Endothelial cell of umbilical vein (primary cell): ENCODE measurements around the gene APOL2.
"Not testable (repeated sequence)": the region's sequence is repeated elsewhere in the genome, so short reads cannot be mapped to it uniquely, and the experiment has no call there.

Source experiments
- CTCF ChIP-seq, 2 donors: IDR thresholded peaks; 1 replicate in 1 of 2; 2 replicates in 1 of 2; pipeline ENCODE4 v1.5.1; 2011; ENCODE audit warnings: low read length in 2 of 2, mild to moderate bottlenecking in 2 of 2, moderate library complexity in 2 of 2, control low read depth in 1 of 2, inconsistent platforms in 1 of 2, low read depth in 1 of 2; ENCODE audit not compliant: insufficient read depth in 1 of 2; ENCODE audit errors: extremely low read depth in 1 of 2
- GATA2 ChIP-seq: IDR thresholded peaks from 2 replicates; pipeline ENCODE4 v1.7.0; 2011; ENCODE audit warnings: low read depth, mild to moderate bottlenecking, moderate library complexity, mixed read lengths, low read length; ENCODE audit not compliant: insufficient read length, insufficient read depth
- MAX ChIP-seq: IDR thresholded peaks from 2 replicates; pipeline ENCODE4 v1.6.1; 2011; ENCODE audit not compliant: insufficient read depth, insufficient read length

DNA sequence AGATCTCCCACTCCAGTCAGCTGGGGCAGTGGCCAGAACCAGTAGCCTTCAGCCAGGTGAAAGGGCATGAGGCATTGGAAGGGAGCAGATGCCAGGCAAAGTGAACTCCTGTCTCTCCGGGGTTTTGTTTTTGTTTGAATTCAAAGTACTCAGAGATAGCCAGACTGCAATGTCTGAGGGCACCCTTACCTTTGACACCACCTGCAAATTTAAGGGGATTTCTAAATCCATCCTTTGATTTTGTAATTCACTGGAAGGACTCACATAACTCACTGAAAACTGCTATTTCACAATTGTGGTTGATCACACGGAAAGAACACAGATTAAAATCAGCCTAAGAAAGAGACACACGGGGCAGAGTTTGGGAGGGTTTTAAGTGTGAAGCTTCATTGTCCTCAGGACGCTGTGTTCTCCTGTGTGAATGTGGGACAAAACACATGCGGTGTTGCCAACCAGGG, 23.9 kb upstream of the APOL2 start:
- not testable (repeated sequence) for TF ChIP-seq CTCF (IDR thresholded peaks at IDR 0.05; ENCODE audit: extremely low read depth in 1 of 2, insufficient read depth in 1 of 2, low read depth in 1 of 2, low read length in 2 of 2); MAX; GATA2
